Measurements from ENCODE around the gene CACNA1S.

GRCh38 chr1:201088901-201089525 is 23.2 kb downstream of the CACNA1S start:
- TF ChIP-seq CTCF (IDR thresholded peaks at IDR 0.05) (no peak), E2F4 (CRISPR knock-in tag; IDR thresholded peaks at IDR 0.05; ENCODE audit: borderline replicate concordance, low read depth) (no peak), ZNF532 (CRISPR knock-in tag; IDR thresholded peaks at IDR 0.05; ENCODE audit: borderline replicate concordance) (no peak), ZNF138 (CRISPR knock-in tag; conservative IDR thresholded peaks at IDR 0.05) (no peak), TP53 (CRISPR knock-in tag; IDR thresholded peaks at IDR 0.05) (no peak), ZNF121 (CRISPR knock-in tag; IDR thresholded peaks at IDR 0.05) (no peak), MAX (CRISPR knock-in tag; IDR thresholded peaks at IDR 0.05) (no peak), RELA (CRISPR knock-in tag; IDR thresholded peaks at IDR 0.05; ENCODE audit: borderline replicate concordance) (no peak)

All from WTC11 (cell line).